ENCODE results near the gene ZNF543. TPM values are rescaled to one million over a fixed set of nuclear protein-coding genes. Genes with fewer than 3 reads are reported as not detected.
A peak's percentile ranks its signal among the peaks of the same experiment; 100 is the strongest.

Gene ZNF543
- total and polyA plus RNA-seq, 7 donors, result 1.0 to 6.8 (median 6.7) TPM

DNA sequence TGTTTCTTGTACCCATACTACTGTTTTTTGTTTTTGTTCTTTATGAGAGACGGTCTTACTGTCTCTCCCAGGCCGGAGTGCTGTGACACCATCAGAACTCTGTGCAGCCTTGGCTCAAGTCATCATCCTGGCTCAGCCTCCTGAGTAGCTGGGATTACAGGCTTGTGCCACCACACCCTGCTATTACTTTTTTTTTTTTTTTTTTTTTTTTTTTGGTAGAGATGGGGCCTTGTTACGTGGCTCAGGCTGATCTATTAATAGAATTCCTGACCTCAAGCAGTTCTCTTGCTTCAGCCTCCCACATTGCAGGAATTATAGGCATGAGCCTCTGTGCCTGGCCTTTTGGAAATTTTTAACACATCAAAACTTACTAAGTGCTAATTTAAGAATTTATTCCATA lies 27.9 kb downstream of the ZNF543 start:
- Histone ChIP-seq H3K27me3 (ENCODE audit: insufficient read depth in 3 of 3, low read length in 2 of 3) (no peaks in the 10 kb centered on the region), H3K27ac (no peak overlapping the region), H3K4me1 (peaks cover 14% of the 10 kb centered on the region), H3K36me3 (ENCODE audit: insufficient read depth in 1 of 2, low read depth in 1 of 2) (peaks cover 0 to 2% of the 10 kb centered on the region in 2 donors), H3K4me3 (no peak overlapping the region), H3K9me3 (no peaks in the 10 kb centered on the region)
- TF ChIP-seq, protein P1, sequence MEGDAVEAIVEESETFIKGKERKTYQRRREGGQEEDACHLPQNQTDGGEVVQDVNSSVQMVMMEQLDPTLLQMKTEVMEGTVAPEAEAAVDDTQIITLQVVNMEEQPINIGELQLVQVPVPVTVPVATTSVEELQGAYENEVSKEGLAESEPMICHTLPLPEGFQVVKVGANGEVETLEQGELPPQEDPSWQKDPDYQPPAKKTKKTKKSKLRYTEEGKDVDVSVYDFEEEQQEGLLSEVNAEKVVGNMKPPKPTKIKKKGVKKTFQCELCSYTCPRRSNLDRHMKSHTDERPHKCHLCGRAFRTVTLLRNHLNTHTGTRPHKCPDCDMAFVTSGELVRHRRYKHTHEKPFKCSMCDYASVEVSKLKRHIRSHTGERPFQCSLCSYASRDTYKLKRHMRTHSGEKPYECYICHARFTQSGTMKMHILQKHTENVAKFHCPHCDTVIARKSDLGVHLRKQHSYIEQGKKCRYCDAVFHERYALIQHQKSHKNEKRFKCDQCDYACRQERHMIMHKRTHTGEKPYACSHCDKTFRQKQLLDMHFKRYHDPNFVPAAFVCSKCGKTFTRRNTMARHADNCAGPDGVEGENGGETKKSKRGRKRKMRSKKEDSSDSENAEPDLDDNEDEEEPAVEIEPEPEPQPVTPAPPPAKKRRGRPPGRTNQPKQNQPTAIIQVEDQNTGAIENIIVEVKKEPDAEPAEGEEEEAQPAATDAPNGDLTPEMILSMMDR (IDR thresholded peaks at IDR 0.05), result no peak
- WGBS, 3 donors, result 42 to 55% (median 46%) methylated on average over 3 of the region's 3 CpGs
- DNase-seq (no peak), ATAC-seq (peak in 3 of 4 donors; percentile 3 to 18 (median 7))
- intact Hi-C loops (cut with DNase I), result no loop called here

DNA sequence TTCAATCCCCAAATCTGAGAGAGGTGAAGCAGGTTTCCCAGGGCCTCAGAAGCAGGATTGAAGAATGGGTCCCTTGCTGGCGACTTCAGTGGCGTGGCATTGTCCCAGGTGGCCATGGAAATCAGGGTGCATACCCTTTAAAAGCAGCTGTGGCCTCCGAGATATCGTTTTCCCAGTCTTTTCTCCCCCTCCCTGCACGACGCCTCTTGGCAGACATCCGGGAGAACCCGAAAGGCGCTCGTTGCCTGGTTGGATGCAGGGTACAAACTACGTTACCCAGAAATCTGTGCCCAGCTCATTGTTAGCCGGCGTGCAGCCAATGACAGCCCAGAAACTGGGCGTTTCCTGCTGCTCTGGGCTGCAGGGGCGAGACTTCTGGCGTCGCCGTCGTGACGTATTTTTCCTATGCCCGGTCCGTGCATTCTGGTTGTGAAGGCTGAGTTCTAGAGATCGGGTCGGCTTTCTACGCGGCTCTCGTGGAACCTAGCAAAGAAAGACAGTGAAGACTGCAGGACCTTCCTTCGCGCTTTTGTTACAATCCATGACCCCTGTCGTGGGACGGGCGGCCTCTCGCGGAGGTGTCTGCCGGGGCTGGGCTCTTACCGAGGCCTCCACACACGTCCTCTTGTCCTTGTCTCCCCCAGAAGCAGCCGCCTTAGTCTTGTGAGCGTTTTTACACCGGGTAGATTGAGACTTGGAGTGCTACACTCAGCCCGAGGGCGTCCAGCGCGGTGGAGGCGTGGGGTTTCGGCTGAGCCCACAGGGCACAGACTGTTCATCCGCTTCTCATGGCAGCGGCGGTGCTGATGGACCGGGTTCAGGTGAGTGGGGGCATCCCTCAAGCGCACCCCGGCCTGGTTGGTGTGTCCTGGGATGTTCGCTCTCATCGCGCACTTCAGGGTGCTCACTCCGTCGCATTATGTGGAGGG lies 30.9 kb downstream of the ZNF543 start, which contains the start of gene ZNF304:
ZNF304 (plus strand) TSS at position 395 of the 929 bp plus-strand sequence; CDS start at position 789, 394 bp downstream.
- WGBS, 3 donors, result 1% methylated on average over 56 to 57 of the region's 57 CpGs
- DNase-seq, result peak; percentile 94 to 96
- H3K36me3 ChIP-seq (ENCODE audit: insufficient read depth in 1 of 2, low read depth in 1 of 2), result peaks cover 12 to 26% of the 10 kb centered on the region in 2 donors
- peaks cover 5% of the 10 kb centered on the region for H3K9me3 ChIP-seq
- peak; percentile 98 for ATAC-seq
- H3K4me1 ChIP-seq, result peaks cover 14% of the 10 kb centered on the region
- TF ChIP-seq, protein P1 (IDR thresholded peaks at IDR 0.05), result no peak
- H3K27ac ChIP-seq, result peak within 1 kb of the TSS; percentile 88
- H3K27me3 ChIP-seq (ENCODE audit: insufficient read depth in 3 of 3, low read length in 2 of 3), result no peaks in the 10 kb centered on the region
- H3K4me3 ChIP-seq, result peak within 1 kb of the TSS; percentile 94
- intact Hi-C loops (cut with DNase I), result loop anchor here in 1 of 2 donors (2.0 kb wide), 1 partner anchor 30 kb away; the partner anchor contains the start of gene ZNF543

DNA sequence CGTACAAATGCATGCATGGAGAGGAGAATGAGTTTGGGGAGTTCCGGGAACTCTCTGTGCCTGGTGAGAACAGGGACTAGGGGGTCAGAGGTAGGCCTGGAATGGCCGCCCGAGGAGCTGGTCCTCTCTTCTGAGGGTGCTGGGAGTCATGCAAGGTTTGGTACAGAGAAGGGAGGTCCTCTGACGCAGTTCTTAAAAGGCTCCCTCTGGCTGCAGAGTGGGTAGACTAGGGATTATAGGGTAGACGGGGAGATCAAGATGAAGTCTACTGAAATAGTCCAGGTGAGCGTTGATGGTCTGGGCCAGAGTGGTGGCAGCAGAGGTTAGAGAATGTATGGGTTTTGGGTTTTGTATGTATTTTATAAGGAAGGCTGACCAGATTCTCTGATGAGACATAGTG lies 31.6 kb downstream of the ZNF543 start:
- intact Hi-C loops (cut with DNase I), result loop anchor here in 1 of 2 donors (2.0 kb wide), 1 partner anchor 31 kb away; the partner anchor contains the start of gene ZNF543
- DNase-seq, result no peak
- no peaks in the 10 kb centered on the region for H3K27me3 ChIP-seq (ENCODE audit: insufficient read depth in 3 of 3, low read length in 2 of 3)
- ATAC-seq, result peak in 2 of 4 donors; percentile 11 to 23
- WGBS, 3 donors, result 16 to 22% (median 18%) methylated on average over 7 of the region's 7 CpGs
- TF ChIP-seq, protein P1 (IDR thresholded peaks at IDR 0.05), result no peak
- peak overlapping the region; percentile 88 for H3K27ac ChIP-seq
- H3K36me3 ChIP-seq (ENCODE audit: insufficient read depth in 1 of 2, low read depth in 1 of 2), result peaks cover 17 to 33% of the 10 kb centered on the region in 2 donors
- peaks cover 9% of the 10 kb centered on the region for H3K9me3 ChIP-seq
- peak overlapping the region; percentile 94 for H3K4me3 ChIP-seq
- H3K4me1 ChIP-seq, result peaks cover 14% of the 10 kb centered on the region

DNA sequence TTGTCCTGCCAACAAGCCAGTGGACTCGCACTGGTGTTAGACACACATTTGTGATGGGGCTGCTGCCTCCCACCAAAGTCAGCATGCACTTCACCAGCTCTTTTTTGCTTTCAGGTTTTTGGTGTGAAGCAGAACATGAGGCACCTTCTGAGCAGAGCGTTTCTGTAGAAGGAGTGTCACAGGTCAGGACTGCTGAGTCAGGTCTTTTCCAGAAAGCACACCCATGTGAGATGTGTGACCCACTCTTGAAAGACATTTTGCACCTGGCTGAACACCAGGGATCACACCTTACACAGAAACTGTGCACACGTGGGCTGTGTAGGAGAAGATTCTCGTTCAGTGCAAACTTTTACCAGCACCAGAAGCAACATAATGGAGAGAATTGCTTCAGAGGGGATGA lies 35.6 kb downstream of the ZNF543 start:
- peaks cover 24 to 56% of the 10 kb centered on the region in 2 donors for H3K36me3 ChIP-seq (ENCODE audit: insufficient read depth in 1 of 2, low read depth in 1 of 2)
- H3K4me3 ChIP-seq, result no peak overlapping the region
- intact Hi-C loops (cut with DNase I), result no loop called here
- peaks cover 18% of the 10 kb centered on the region for H3K9me3 ChIP-seq
- H3K27ac ChIP-seq, result no peak overlapping the region
- no peak for ATAC-seq
- TF ChIP-seq, protein P1 (IDR thresholded peaks at IDR 0.05), result no peak
- no peak for DNase-seq
- H3K4me1 ChIP-seq, result peaks cover 14% of the 10 kb centered on the region
- 85 to 94% (median 94%) methylated on average over 4 of the region's 4 CpGs for WGBS, 3 donors
- no peaks in the 10 kb centered on the region for H3K27me3 ChIP-seq (ENCODE audit: insufficient read depth in 3 of 3, low read length in 2 of 3)

All from psoas muscle (tissue), 8 donors.